ENCODE results near the gene PDSS2. TPM values are rescaled to one million over a fixed set of nuclear protein-coding genes. Genes with fewer than 3 reads are reported as not detected.

Gene PDSS2
- polyA plus RNA-seq, 1 donor from 2014 or later = 4.6 TPM

- no peak overlapping the region for H3K4me2 ChIP-seq (ENCODE audit: low read length)
- no peak overlapping the region for H3K27ac ChIP-seq (ENCODE audit: low read length)
- H3K4me3 ChIP-seq (ENCODE audit: low read length) = no peak overlapping the region
- no peaks in the 10 kb centered on the region for H3K79me2 ChIP-seq (replicated peaks; ENCODE audit: insufficient read depth, low read length)
- no peaks in the 10 kb centered on the region for H4K20me1 ChIP-seq (ENCODE audit: insufficient read depth)
- no peaks in the 10 kb centered on the region for H3K9me2 ChIP-seq (ENCODE audit: insufficient read depth, low read length)
- peaks cover 4% of the 10 kb centered on the region for H3F3A ChIP-seq (ENCODE audit: insufficient read depth, low read length, poor library complexity, severe bottlenecking)
- no peaks in the 10 kb centered on the region for H3K27me3 ChIP-seq (ENCODE audit: insufficient read depth, low read depth, low read length)
- H3K9ac ChIP-seq (ENCODE audit: low read length) = no peak overlapping the region
- TF ChIP-seq TAF1 (IDR thresholded peaks at IDR 0.05; ENCODE audit: low read depth) = no peak
- no peak for TF ChIP-seq REST (IDR thresholded peaks at IDR 0.05; ENCODE audit: borderline replicate concordance)
- TF ChIP-seq RAD21 (conservative IDR thresholded peaks at IDR 0.05) = no peak
- no peak for TF ChIP-seq EP300 (conservative IDR thresholded peaks at IDR 0.05; ENCODE audit: poor library complexity, severe bottlenecking)
- no peak for TF ChIP-seq SMC3 (conservative IDR thresholded peaks at IDR 0.05; ENCODE audit: poor library complexity)
- TF ChIP-seq, protein P1, sequence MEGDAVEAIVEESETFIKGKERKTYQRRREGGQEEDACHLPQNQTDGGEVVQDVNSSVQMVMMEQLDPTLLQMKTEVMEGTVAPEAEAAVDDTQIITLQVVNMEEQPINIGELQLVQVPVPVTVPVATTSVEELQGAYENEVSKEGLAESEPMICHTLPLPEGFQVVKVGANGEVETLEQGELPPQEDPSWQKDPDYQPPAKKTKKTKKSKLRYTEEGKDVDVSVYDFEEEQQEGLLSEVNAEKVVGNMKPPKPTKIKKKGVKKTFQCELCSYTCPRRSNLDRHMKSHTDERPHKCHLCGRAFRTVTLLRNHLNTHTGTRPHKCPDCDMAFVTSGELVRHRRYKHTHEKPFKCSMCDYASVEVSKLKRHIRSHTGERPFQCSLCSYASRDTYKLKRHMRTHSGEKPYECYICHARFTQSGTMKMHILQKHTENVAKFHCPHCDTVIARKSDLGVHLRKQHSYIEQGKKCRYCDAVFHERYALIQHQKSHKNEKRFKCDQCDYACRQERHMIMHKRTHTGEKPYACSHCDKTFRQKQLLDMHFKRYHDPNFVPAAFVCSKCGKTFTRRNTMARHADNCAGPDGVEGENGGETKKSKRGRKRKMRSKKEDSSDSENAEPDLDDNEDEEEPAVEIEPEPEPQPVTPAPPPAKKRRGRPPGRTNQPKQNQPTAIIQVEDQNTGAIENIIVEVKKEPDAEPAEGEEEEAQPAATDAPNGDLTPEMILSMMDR (IDR thresholded peaks at IDR 0.05; ENCODE audit: poor library complexity, severe bottlenecking) = no peak
- no peak for TF ChIP-seq EZH2 (IDR thresholded peaks at IDR 0.05; ENCODE audit: borderline replicate concordance, insufficient read depth, low read length, poor library complexity, severe bottlenecking)
- no peak for TF ChIP-seq MXI1 (conservative IDR thresholded peaks at IDR 0.05; ENCODE audit: poor library complexity, severe bottlenecking)
- no peak for TF ChIP-seq POLR2AphosphoS5 (IDR thresholded peaks at IDR 0.05)
- H3K9me3 ChIP-seq (ENCODE audit: low read length) = no peaks in the 10 kb centered on the region
- H3K36me3 ChIP-seq (ENCODE audit: insufficient read depth, low read length) = no peaks in the 10 kb centered on the region
- H2AFZ ChIP-seq (ENCODE audit: low read depth, low read length) = no peak overlapping the region
Observed at GRCh38 chr6:107121266-107121665, 338.1 kb downstream of the PDSS2 start.

DNA sequence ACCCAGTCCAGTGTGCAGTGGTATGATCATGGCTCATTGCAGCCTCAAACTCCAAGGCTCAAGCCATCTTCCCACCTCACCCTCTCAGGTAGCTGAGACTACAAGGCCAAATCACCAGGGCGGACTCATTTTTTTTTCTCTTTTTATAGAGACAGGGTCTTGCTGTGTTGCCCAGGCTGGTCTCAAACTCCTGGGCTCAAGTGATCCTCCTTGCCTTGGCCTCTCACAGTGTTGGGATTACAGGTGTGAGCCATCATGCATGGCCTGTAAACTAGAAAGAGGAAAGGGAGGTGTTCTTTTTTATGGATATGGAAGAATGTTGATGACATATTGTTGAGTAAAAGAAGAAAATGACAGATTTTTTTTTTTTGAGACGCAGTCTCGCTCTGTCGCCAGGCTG is 339.0 kb downstream of the PDSS2 start:
- Histone ChIP-seq H3K9me3 (ENCODE audit: low read length) (no peaks in the 10 kb centered on the region), H3K9ac (ENCODE audit: low read length) (no peak overlapping the region), H3F3A (ENCODE audit: insufficient read depth, low read length, poor library complexity, severe bottlenecking) (peaks cover 7% of the 10 kb centered on the region), H3K4me2 (ENCODE audit: low read length) (no peak overlapping the region), H3K4me3 (ENCODE audit: low read length) (no peak overlapping the region), H4K20me1 (ENCODE audit: insufficient read depth) (no peaks in the 10 kb centered on the region), H2AFZ (ENCODE audit: low read depth, low read length) (no peak overlapping the region), H3K36me3 (ENCODE audit: insufficient read depth, low read length) (no peaks in the 10 kb centered on the region), H3K9me2 (ENCODE audit: insufficient read depth, low read length) (no peaks in the 10 kb centered on the region), H3K79me2 (replicated peaks; ENCODE audit: insufficient read depth, low read length) (no peaks in the 10 kb centered on the region), H3K27ac (ENCODE audit: low read length) (no peak overlapping the region), H3K27me3 (ENCODE audit: insufficient read depth, low read depth, low read length) (no peaks in the 10 kb centered on the region)
- TF ChIP-seq REST (IDR thresholded peaks at IDR 0.05; ENCODE audit: borderline replicate concordance) (no peak), TAF1 (IDR thresholded peaks at IDR 0.05; ENCODE audit: low read depth) (no peak), POLR2AphosphoS5 (IDR thresholded peaks at IDR 0.05) (no peak), EZH2 (IDR thresholded peaks at IDR 0.05; ENCODE audit: borderline replicate concordance, insufficient read depth, low read length, poor library complexity, severe bottlenecking) (no peak), SMC3 (conservative IDR thresholded peaks at IDR 0.05; ENCODE audit: poor library complexity) (no peak), RAD21 (conservative IDR thresholded peaks at IDR 0.05) (no peak), MXI1 (conservative IDR thresholded peaks at IDR 0.05; ENCODE audit: poor library complexity, severe bottlenecking) (no peak), EP300 (conservative IDR thresholded peaks at IDR 0.05; ENCODE audit: poor library complexity, severe bottlenecking) (no peak)
- TF ChIP-seq, protein P1 (IDR thresholded peaks at IDR 0.05; ENCODE audit: poor library complexity, severe bottlenecking) = no peak
